HG02970 (cell line): Measurements from ENCODE around the gene SLC23A1.
A peak's percentile ranks its signal among the peaks of the same experiment; 100 is the strongest.
"Not testable (repeated sequence)": the region's sequence is repeated elsewhere in the genome, so short reads cannot be mapped to it uniquely, and the experiment has no call there.

Experiments
- ATAC-seq: cut with Tn5 transposase; IDR thresholded peaks from one replicate; pipeline ENCODE4 v1.9.1; 2021; ENCODE audit warnings: mild to moderate bottlenecking, moderate library complexity, moderate number of reproducible peaks; ENCODE audit not compliant: unreplicated experiment, low FRiP score

The SLC23A1 gene

DNA sequence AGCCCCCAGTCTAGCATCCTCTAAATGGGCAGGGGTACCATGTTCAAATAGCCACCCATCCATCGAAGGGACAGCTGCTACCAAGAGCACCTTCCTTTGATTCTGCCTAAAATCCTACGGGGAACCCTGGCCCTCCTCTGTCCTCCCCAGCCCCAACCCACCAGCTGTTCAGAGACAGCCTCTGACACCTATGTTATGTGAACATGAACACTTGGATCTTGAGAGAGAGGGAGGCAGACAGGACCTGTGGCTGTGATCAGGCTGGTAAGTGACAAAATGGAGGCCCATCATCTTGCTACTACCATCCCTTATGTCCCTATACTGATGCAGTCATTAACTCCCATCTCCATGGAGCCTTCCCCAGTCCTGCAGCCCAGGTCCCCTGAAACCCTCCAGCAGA, 8.2 kb downstream of the SLC23A1 start:
- no peak for ATAC-seq

- ATAC-seq = no peak
These were observed 11.3 kb downstream of the SLC23A1 start for GRCh38 chr5:139371482-139372435.

- no peak for ATAC-seq
These were observed 13.9 kb downstream of the SLC23A1 start for GRCh38 chr5:139369181-139369580.

DNA sequence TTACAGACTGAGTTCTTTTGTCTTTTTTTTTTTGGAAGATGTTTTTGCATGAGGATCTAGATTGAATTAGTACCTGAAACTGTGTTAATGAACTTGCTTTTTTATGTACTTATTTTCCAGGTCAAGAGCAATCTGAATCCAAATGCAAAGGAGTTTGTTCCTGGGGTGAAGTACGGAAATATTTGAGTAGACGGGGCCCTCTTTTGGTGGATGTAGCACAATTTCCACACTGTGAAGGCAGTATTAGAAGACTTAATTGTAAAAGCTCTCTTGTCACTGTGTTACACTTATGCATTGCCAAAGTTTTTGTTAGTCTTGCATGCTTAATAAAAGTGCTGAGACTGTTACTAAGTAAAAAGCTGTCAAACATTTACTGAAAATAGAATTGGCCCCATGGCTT, 14.5 kb downstream of the SLC23A1 start:
- ATAC-seq = no peak

- ATAC-seq = no peak
These were observed 18.6 kb downstream of the SLC23A1 start for GRCh38 chr5:139364466-139364865.

- ATAC-seq = no peak
These were observed 19.2 kb downstream of the SLC23A1 start for GRCh38 chr5:139363937-139364336.

DNA sequence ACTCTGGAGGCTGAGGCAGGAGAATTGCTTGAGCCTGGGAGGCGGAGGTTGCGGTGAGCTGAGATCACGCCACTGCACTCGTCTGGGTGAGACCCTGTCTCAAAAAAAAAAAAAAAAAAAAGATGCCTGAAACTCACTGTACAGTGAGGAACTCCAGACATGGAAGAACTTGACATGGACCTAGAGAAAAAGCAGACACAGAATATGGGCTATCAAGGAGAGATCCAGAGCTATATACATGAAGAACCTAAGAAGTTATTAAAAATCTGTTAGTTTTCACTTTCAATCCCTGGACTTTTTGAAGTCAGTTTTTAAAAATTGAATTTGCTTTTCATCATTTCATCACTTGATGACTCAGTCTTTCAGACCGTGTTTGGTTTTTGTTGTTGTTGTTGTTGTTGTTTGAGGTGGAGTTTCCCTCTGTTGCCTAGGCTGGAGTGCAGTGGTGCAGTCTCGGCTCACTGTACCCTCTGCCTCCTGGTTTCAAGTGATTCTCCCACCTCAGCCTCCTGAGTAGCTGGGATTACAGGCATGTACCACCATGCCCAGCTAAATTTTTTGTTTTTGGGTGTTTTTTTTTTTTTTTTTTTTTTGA, 21.2 kb downstream of the SLC23A1 start:
- ATAC-seq = no peak

DNA sequence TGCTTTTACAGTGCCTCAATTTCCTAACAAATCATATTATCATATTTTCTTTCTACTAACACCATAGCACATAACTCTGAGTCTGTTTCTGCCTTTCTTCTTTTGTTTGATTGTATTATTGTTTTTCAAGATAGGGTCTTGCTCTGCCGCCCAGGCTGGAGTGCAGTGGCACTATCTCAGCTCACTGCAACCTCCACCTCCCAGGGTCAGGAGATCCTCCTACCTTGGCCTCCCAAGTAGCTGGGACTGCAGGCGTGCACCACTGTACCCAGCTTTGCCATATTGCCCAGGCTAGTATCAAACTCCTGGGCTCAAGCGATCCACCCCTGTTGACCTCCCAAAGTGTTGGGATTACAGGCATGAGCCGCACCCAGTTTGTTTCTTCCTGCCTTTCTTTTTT, 22.7 kb downstream of the SLC23A1 start:
- ATAC-seq = no peak

- no peak for ATAC-seq
These were observed 25.0 kb downstream of the SLC23A1 start for GRCh38 chr5:139358064-139358463.

GRCh38 chr5:139355900-139356299, 27.2 kb downstream of the SLC23A1 start:
- ATAC-seq = not testable (repeated sequence)

DNA sequence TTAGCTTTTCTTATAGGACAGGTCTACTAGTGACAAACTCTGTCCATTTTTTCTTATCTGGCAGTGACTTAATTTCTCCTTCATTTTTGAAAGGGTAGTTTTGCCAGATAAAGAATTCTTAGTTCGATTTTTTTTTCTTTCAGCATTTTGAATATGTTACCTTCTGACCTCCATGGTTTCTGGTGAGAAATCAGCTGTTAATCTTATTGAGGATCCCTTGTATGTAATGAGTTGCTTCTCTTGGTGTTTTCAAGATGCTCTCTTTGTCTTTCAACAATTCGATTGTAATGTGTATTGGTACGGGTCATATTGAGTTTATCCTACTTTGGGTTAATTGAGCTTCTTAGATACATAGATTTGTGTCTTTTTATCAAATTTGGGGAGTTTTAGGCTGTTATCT, 28.9 kb downstream of the SLC23A1 start:
- no peak for ATAC-seq

DNA sequence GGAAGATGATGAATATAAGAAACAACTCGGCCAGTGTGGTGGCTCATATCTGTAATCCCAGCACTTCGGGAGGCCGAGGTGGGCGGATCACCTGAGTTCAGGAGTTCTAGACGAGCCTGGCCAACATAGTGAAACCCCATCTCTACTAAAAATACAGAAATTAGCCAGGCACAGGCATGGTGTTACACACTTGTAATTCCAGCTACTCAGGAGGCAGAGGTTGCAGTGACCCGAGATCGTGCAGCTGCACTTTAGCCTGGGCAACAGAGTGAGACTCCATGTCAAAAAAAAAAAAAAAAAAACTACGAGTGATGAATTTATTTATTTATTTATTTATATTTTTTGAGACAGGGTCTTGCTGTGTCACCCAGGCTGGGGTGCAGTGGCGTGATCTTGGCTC, 35.2 kb downstream of the SLC23A1 start:
- ATAC-seq = not testable (repeated sequence)

DNA sequence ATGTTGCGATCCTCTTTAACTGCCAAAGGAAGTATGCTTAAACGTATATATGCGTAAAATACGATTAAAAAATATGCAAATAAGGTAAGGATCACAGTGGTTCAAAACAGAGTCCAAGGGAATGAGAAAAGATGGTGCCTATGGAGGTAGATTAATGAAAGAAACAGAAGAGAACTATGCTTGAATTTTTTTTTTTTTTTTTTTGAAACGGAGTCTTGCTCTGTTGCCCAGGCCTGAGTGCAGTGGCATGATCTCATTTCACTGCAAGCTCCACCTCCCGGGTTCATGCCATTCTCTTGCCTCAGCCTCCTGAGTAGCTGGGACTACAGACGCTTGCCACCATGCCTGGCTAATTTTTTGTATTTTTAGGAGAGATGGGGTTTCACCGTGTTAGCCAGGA, 37.7 kb downstream of the SLC23A1 start:
- ATAC-seq = not testable (repeated sequence)

DNA sequence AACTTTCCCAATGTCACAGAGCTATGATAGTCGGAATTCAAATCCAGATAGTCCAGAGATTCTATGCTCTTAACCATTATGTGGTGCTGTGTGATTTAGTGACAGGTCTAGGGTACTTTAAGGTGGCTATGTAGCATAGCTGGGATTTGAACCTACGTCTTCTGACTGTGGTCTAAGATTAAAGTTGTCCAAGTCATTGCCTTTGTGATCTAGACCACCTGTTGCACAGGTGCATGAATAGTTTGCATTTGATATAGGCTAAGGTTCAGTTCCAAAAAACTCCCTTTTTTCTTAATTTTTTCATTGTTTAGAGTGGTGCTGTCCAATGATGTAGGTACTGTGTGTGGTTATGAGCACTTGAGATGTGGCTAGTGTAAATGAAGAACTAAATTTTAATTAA, 38.9 kb downstream of the SLC23A1 start:
- no peak for ATAC-seq

- ATAC-seq = no peak
These were observed 39.6 kb downstream of the SLC23A1 start for GRCh38 chr5:139343476-139343875.

GRCh38 chr5:139342423-139342723, 40.7 kb downstream of the SLC23A1 start:
- ATAC-seq = no peak

- ATAC-seq = peak; percentile 95
These were observed 41.2 kb downstream of the SLC23A1 start, which contains the start of gene PAIP2 for GRCh38 chr5:139341689-139342422. TSS of gene PAIP2 (plus strand) at chr5:139341854. CDS start at chr5:139363785, 21,931 bp downstream.

GRCh38 chr5:139341187-139341688, 41.9 kb downstream of the SLC23A1 start:
- no peak for ATAC-seq

DNA sequence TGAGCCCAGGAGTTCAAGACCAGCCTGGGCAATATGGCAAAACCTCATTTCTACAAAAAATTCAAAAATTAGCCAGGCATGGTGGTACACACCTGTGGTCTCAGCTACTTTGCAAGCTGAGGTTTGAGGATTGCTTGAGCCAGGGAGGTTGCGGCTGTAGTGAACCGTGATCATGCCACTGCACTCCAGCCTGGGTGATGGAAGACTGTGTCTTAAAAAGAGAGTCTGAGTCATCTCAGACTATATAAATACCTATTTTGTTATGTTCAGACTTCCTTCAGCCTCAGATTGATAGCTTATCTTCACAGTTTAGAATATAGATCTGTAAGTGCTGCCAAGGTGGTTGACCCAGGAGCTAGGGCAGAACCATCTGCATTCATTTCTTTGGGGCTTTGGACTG, 43.0 kb downstream of the SLC23A1 start:
- no peak for ATAC-seq

- no peak for ATAC-seq
These were observed 47.3 kb downstream of the SLC23A1 start for GRCh38 chr5:139335811-139336210.
